HEK293 (cell line): Measurements from ENCODE around the gene LUZP2.

ENCODE experiments used
- CTCF ChIA-PET: fragments of 350-600 bp; formaldehyde crosslinking; extraction: SDS; loops from one replicate; lab custom pipeline; 2021; ENCODE audit warnings: antibody characterized with exemption; lab: Yijun Ruan, JAX
- POLR2A ChIA-PET: fragments of 300-600 bp; formaldehyde crosslinking; extraction: SDS; loops from one replicate; lab custom pipeline; 2020; ENCODE audit warnings: antibody characterized with exemption, inconsistent platforms; lab: Yijun Ruan, JAX
- H3K27ac ChIP-seq: fragments of 200-500 bp; sonication (Bioruptor generic); 2 replicates; pipeline ENCODE4 v1.5.1; 2014; ENCODE audit warnings: low read depth, low read length, control low read depth, inconsistent platforms; ENCODE audit errors: extremely low read depth
- H3K36me3 ChIP-seq, 2 experiments: fragments of 200-500 bp in 1 of 2; sonication (Bioruptor generic) in 1 of 2; 1 replicate in 1 of 2; 2 replicates in 1 of 2; pipeline ENCODE4 v1.5.1; 2014 to 2017; ENCODE audit warnings: inconsistent platforms in 2 of 2, low read length in 2 of 2; ENCODE audit not compliant: control insufficient read depth in 2 of 2, insufficient read depth in 1 of 2
- H3K4me1 ChIP-seq: fragments of 200-500 bp; sonication (Bioruptor generic); 2 replicates; pipeline ENCODE4 v1.5.1; 2014; ENCODE audit warnings: mild to moderate bottlenecking, low read length, inconsistent platforms; ENCODE audit not compliant: control insufficient read depth, insufficient read depth
- H3K4me3 ChIP-seq: 2 replicates; pipeline ENCODE4 v1.5.1; 2011; ENCODE audit warnings: low read depth, mild to moderate bottlenecking, control low read depth, low read length, moderate library complexity
- H3K9me3 ChIP-seq: fragments of 200-500 bp; sonication (Bioruptor generic); 2 replicates; pipeline ENCODE4 v1.5.1; 2014; ENCODE audit warnings: low read depth, low read length, inconsistent platforms; ENCODE audit not compliant: control insufficient read depth, insufficient read depth
- EGR2 ChIP-seq: fragments of 450-650 bp; formaldehyde crosslinking; IDR thresholded peaks from 2 replicates; pipeline ENCODE4 v1.5.1; 2016; ENCODE audit warnings: low read depth, missing biosample characterization, missing genetic modification characterization
- GLIS2 ChIP-seq: fragments of 450-650 bp; formaldehyde crosslinking; IDR thresholded peaks from 2 replicates; pipeline ENCODE4 v1.5.1; 2016; ENCODE audit warnings: missing biosample characterization, missing genetic modification characterization
- MZF1 ChIP-seq: fragments of 450-650 bp; formaldehyde crosslinking; IDR thresholded peaks from 2 replicates; pipeline ENCODE4 v1.5.1; 2017; ENCODE audit warnings: missing biosample characterization, missing genetic modification characterization, borderline replicate concordance
- OSR2 ChIP-seq: fragments of 450-650 bp; formaldehyde crosslinking; IDR thresholded peaks from 2 replicates; pipeline ENCODE4 v1.5.1; 2016; ENCODE audit warnings: missing biosample characterization, missing genetic modification characterization
- PRDM1 ChIP-seq: fragments of 450-650 bp; formaldehyde crosslinking; IDR thresholded peaks from 2 replicates; pipeline ENCODE4; 2016; ENCODE audit warnings: missing biosample characterization, missing genetic modification characterization
- SP7 ChIP-seq: fragments of 450-650 bp; formaldehyde crosslinking; IDR thresholded peaks from 2 replicates; pipeline ENCODE4 v1.5.1; 2016; ENCODE audit warnings: missing biosample characterization, missing genetic modification characterization
- WT1 ChIP-seq: fragments of 450-650 bp; formaldehyde crosslinking; IDR thresholded peaks from 2 replicates; pipeline ENCODE4 v1.5.1; 2016; ENCODE audit warnings: missing biosample characterization, missing genetic modification characterization
- ZEB2 ChIP-seq: fragments of 450-650 bp; formaldehyde crosslinking; IDR thresholded peaks from 2 replicates; pipeline ENCODE4 v1.5.1; 2016; ENCODE audit warnings: missing biosample characterization, missing genetic modification characterization
- ZNF133 ChIP-seq: fragments of 450-650 bp; formaldehyde crosslinking; IDR thresholded peaks from 2 replicates; pipeline ENCODE4 v1.5.1; 2016; ENCODE audit warnings: missing biosample characterization, missing genetic modification characterization
- ZNF302 ChIP-seq: fragments of 450-650 bp; formaldehyde crosslinking; IDR thresholded peaks from 2 replicates; pipeline ENCODE4 v1.5.1; 2016; ENCODE audit warnings: missing biosample characterization, missing genetic modification characterization, low read depth
- ZNF416 ChIP-seq: fragments of 450-650 bp; formaldehyde crosslinking; IDR thresholded peaks from 2 replicates; pipeline ENCODE4 v1.5.1; 2016; ENCODE audit warnings: missing biosample characterization, missing genetic modification characterization
- ZNF48 ChIP-seq: fragments of 450-650 bp; formaldehyde crosslinking; IDR thresholded peaks from 2 replicates; pipeline ENCODE4 v1.5.1; 2016; ENCODE audit warnings: missing biosample characterization, missing genetic modification characterization
- ZNF529 ChIP-seq: fragments of 450-650 bp; formaldehyde crosslinking; IDR thresholded peaks from 2 replicates; pipeline ENCODE4 v1.5.1; 2017; ENCODE audit warnings: missing genetic modification characterization, missing biosample characterization; ENCODE audit not compliant: insufficient replicate concordance
- ZNF571 ChIP-seq: fragments of 450-650 bp; formaldehyde crosslinking; IDR thresholded peaks from 2 replicates; pipeline ENCODE4 v1.5.0; 2017; ENCODE audit warnings: missing biosample characterization, missing genetic modification characterization
- ZNF596 ChIP-seq: fragments of 450-650 bp; IDR thresholded peaks from 2 replicates; pipeline ENCODE4 v1.5.0; 2018; ENCODE audit warnings: missing biosample characterization, mild to moderate bottlenecking, missing genetic modification characterization, moderate library complexity
- ZNF664 ChIP-seq: fragments of 450-650 bp; formaldehyde crosslinking; IDR thresholded peaks from 2 replicates; pipeline ENCODE4 v1.5.1; 2016; ENCODE audit warnings: missing biosample characterization, missing genetic modification characterization
- TF ChIP-seq, protein P1 (sequence below): fragments of 450-650 bp; formaldehyde crosslinking; IDR thresholded peaks from 2 replicates; pipeline ENCODE4 v1.5.1; 2016; ENCODE audit warnings: missing biosample characterization, missing genetic modification characterization
- TF ChIP-seq, protein P2 (sequence below): fragments of 450-650 bp; formaldehyde crosslinking; IDR thresholded peaks from 2 replicates; pipeline ENCODE4 v1.5.1; 2016; ENCODE audit warnings: missing biosample characterization, missing genetic modification characterization
- TF ChIP-seq, protein P3 (sequence below): fragments of 450-650 bp; formaldehyde crosslinking; IDR thresholded peaks from 2 replicates; pipeline ENCODE4 v1.5.1; 2016; ENCODE audit warnings: missing biosample characterization, missing genetic modification characterization
- TF ChIP-seq, protein P4 (sequence below): sonication (generic); formaldehyde crosslinking; IDR thresholded peaks from 2 replicates; pipeline ENCODE4 v1.8.1; 2022; ENCODE audit warnings: mild to moderate bottlenecking, moderate library complexity, missing genetic modification reagents
- TF ChIP-seq, protein P5 (sequence below): fragments of 450-650 bp; formaldehyde crosslinking; IDR thresholded peaks from 2 replicates; pipeline ENCODE4 v1.5.1; 2016; ENCODE audit warnings: missing biosample characterization, missing genetic modification characterization, low read depth

Gene LUZP2

DNA sequence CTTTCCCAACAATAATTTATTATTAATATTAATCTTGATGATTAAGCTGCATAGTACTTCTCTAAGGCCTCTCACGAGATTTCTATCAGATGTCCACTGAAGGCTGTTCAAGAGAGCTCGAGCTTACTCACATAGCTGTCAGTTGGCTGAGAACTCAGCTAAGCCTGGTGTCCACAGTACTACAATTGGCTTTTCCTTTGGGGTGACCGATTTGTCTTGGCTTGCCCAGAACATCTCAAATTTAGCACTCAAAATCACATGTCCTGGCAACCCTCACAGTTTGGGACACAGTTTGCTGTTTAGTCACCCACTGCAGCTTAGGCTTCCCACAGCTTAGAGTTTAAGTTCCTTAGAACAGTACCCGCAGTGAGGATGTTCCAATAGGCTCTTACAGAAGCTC is 96.5 kb downstream of the LUZP2 start (continued):
- TF ChIP-seq, protein P1, sequence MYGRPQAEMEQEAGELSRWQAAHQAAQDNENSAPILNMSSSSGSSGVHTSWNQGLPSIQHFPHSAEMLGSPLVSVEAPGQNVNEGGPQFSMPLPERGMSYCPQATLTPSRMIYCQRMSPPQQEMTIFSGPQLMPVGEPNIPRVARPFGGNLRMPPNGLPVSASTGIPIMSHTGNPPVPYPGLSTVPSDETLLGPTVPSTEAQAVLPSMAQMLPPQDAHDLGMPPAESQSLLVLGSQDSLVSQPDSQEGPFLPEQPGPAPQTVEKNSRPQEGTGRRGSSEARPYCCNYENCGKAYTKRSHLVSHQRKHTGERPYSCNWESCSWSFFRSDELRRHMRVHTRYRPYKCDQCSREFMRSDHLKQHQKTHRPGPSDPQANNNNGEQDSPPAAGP (tag by site-specific recombination): no peak
- TF ChIP-seq GLIS2 (tag by site-specific recombination): no peak
- no peak for TF ChIP-seq SP7 (tag by site-specific recombination)
- TF ChIP-seq ZNF664: no peak
- no peak for TF ChIP-seq ZNF416
- TF ChIP-seq, protein P2, sequence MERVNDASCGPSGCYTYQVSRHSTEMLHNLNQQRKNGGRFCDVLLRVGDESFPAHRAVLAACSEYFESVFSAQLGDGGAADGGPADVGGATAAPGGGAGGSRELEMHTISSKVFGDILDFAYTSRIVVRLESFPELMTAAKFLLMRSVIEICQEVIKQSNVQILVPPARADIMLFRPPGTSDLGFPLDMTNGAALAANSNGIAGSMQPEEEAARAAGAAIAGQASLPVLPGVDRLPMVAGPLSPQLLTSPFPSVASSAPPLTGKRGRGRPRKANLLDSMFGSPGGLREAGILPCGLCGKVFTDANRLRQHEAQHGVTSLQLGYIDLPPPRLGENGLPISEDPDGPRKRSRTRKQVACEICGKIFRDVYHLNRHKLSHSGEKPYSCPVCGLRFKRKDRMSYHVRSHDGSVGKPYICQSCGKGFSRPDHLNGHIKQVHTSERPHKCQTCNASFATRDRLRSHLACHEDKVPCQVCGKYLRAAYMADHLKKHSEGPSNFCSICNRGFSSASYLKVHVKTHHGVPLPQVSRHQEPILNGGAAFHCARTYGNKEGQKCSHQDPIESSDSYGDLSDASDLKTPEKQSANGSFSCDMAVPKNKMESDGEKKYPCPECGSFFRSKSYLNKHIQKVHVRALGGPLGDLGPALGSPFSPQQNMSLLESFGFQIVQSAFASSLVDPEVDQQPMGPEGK (tag by site-specific recombination): no peak
- TF ChIP-seq WT1 (tag by site-specific recombination): no peak
- TF ChIP-seq, protein P3, sequence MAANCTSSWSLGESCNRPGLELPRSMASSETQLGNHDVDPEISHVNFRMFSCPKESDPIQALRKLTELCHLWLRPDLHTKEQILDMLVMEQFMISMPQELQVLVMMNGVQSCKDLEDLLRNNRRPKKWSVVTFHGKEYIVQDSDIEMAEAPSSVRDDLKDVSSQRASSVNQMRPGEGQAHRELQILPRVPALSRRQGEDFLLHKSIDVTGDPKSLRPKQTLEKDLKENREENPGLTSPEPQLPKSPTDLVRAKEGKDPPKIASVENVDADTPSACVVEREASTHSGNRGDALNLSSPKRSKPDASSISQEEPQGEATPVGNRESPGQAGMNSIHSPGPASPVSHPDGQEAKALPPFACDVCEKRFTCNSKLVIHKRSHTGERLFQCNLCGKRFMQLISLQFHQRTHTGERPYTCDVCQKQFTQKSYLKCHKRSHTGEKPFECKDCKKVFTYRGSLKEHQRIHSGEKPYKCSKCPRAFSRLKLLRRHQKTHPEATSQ (tag by site-specific recombination): no peak
- no peak for TF ChIP-seq ZNF529 (tag by site-specific recombination)
- TF ChIP-seq, all 188 proteins: peak for 0

DNA sequence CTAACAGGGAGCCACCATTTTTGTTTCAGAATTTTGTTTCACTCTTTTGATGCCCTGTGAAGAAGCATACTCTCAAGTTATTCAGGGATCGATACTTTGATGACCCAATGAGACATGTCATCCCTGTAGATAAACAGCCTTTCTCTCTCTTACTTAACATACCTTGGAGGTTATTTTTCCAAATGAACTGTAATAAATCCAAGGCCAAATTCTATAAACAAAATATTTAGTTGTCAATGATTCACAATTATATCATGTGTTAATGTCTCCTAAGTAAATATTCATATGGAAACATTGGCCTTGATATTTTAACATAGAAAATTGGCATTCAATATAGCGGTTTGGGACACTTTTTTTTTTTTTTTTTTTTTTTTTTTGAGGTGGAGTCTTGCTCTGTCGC is 97.5 kb downstream of the LUZP2 start:
- H3K27ac ChIP-seq: no peak overlapping the region
- H3K4me3 ChIP-seq: no peak overlapping the region
- H3K36me3 ChIP-seq: no peaks in the 10 kb centered on the region
- TF ChIP-seq ZNF302 (tag by site-specific recombination) (no peak), ZNF571 (tag by site-specific recombination) (no peak), OSR2 (tag by site-specific recombination) (no peak), PRDM1 (no peak), ZEB2 (tag by site-specific recombination) (no peak)
- TF ChIP-seq, protein P2 (tag by site-specific recombination): no peak
- TF ChIP-seq, protein P4, sequence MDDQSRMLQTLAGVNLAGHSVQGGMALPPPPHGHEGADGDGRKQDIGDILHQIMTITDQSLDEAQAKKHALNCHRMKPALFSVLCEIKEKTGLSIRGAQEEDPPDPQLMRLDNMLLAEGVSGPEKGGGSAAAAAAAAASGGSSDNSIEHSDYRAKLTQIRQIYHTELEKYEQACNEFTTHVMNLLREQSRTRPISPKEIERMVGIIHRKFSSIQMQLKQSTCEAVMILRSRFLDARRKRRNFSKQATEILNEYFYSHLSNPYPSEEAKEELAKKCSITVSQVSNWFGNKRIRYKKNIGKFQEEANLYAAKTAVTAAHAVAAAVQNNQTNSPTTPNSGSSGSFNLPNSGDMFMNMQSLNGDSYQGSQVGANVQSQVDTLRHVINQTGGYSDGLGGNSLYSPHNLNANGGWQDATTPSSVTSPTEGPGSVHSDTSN (CRISPR knock-in tag): no peak
- POLR2A ChIA-PET: no interaction called here
- CTCF ChIA-PET: no interaction called here
- H3K9me3 ChIP-seq: no peaks in the 10 kb centered on the region
- no peaks in the 10 kb centered on the region for H3K4me1 ChIP-seq

DNA sequence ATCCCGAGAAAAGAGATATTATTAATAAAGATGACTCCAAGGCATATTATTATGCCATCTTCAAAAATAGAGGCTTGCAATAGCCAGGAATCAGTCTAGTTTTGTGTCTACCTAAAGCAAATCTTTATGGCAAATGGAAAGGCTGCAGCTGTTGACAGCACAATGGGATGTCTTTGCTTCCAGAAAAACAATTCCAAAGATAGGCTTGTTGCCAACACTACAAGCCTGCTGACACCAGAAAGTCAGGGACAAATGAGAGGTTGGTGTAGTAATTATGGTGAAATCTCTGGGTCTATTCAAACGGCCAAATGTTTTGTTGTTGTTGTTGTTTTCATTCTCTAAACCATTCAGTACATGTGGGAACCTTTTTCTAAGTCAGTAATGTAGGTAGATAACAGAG is 101.8 kb downstream of the LUZP2 start:
- ChIA-PET CTCF (no interaction called here), POLR2A (no interaction called here)
- Histone ChIP-seq H3K9me3 (no peaks in the 10 kb centered on the region), H3K4me1 (no peaks in the 10 kb centered on the region), H3K4me3 (no peak overlapping the region), H3K27ac (no peak overlapping the region), H3K36me3 (no peaks in the 10 kb centered on the region)
- TF ChIP-seq EGR2 (no peak), ZNF133 (tag by site-specific recombination) (no peak), ZNF596 (no peak), ZNF664 (no peak), ZNF48 (no peak), ZNF529 (tag by site-specific recombination) (no peak), MZF1 (tag by site-specific recombination) (no peak)
- TF ChIP-seq, protein P5, sequence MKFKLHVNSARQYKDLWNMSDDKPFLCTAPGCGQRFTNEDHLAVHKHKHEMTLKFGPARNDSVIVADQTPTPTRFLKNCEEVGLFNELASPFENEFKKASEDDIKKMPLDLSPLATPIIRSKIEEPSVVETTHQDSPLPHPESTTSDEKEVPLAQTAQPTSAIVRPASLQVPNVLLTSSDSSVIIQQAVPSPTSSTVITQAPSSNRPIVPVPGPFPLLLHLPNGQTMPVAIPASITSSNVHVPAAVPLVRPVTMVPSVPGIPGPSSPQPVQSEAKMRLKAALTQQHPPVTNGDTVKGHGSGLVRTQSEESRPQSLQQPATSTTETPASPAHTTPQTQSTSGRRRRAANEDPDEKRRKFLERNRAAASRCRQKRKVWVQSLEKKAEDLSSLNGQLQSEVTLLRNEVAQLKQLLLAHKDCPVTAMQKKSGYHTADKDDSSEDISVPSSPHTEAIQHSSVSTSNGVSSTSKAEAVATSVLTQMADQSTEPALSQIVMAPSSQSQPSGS (tag by site-specific recombination): no peak
